Measurements from ENCODE around the gene ZDHHC3. TPM values are rescaled to one million over a fixed set of nuclear protein-coding genes. Genes with fewer than 3 reads are reported as not detected.

Gene ZDHHC3
- total RNA-seq, 1 experiment from 2014 or later, result 49.5 TPM

- Histone ChIP-seq H3K4me3 (ENCODE audit: low read depth in 2 of 2, low read length in 2 of 2) (no peak overlapping the region), H3K27me3 (ENCODE audit: control insufficient read depth, insufficient read depth, low read length) (no peaks in the 10 kb centered on the region), H3K27ac (ENCODE audit: low read length) (no peak overlapping the region), H3K9me3 (ENCODE audit: control insufficient read depth, insufficient read depth, low read depth, low read length) (no peaks in the 10 kb centered on the region), H3K36me3 (ENCODE audit: control insufficient read depth, insufficient read depth, low read length) (no peaks in the 10 kb centered on the region; the same call in 1 of the 2 replicates), H3K4me1 (ENCODE audit: control insufficient read depth, insufficient read depth, low read length) (no peaks in the 10 kb centered on the region)
- no peak for DNase-seq (ENCODE audit: low read depth, low spot score)
- intact Hi-C loops (cut with micrococcal nuclease; ENCODE audit: unreplicated experiment), result no loop called here
- ChIA-PET POLR2A (no interaction called here), CTCF (no interaction called here)
- BruUV-seq (replicated peaks), result no TSS peak
- no peak for ATAC-seq
- in situ Hi-C loops (cut with HindIII; ENCODE audit: low pct_unique_long_range_greater_than_20kb, low sequenced_read_pairs), result no loop called here
- no peak for TF ChIP-seq TCF7L2 (IDR thresholded peaks at IDR 0.05; ENCODE audit: low read depth, low read length)
- no peak for TF ChIP-seq SIN3A (IDR thresholded peaks at IDR 0.05; ENCODE audit: borderline replicate concordance, insufficient read depth, low read depth, low read length)
- no peak for TF ChIP-seq POLR2AphosphoS5 (IDR thresholded peaks at IDR 0.05; ENCODE audit: low read depth, low read length)
- TF ChIP-seq REST (IDR thresholded peaks at IDR 0.05; ENCODE audit: insufficient read depth in 1 of 2, low read depth in 2 of 2, low read length in 1 of 2), result no peak
- no peak for TF ChIP-seq CTCF (IDR thresholded peaks at IDR 0.05)
These were observed 13.8 kb upstream of the ZDHHC3 start for GRCh38 chr3:44989636-44990373.

GRCh38 chr3:44989141-44989540 is 13.2 kb upstream of the ZDHHC3 start:
- no peaks in the 10 kb centered on the region for H3K27me3 ChIP-seq (ENCODE audit: control insufficient read depth, insufficient read depth, low read length)
- no peak overlapping the region for H3K27ac ChIP-seq (ENCODE audit: low read length)
- H3K4me3 ChIP-seq (ENCODE audit: low read depth in 2 of 2, low read length in 2 of 2), result no peak overlapping the region
- BruUV-seq (replicated peaks), result no TSS peak
- in situ Hi-C loops (cut with HindIII; ENCODE audit: low pct_unique_long_range_greater_than_20kb, low sequenced_read_pairs), result no loop called here
- no peaks in the 10 kb centered on the region; the same call in 1 of the 2 replicates for H3K36me3 ChIP-seq (ENCODE audit: control insufficient read depth, insufficient read depth, low read length)
- no peak for DNase-seq (ENCODE audit: low read depth, low spot score)
- H3K9me3 ChIP-seq (ENCODE audit: control insufficient read depth, insufficient read depth, low read depth, low read length), result no peaks in the 10 kb centered on the region
- no peak for ATAC-seq
- ChIA-PET CTCF (no interaction called here), POLR2A (no interaction called here)
- intact Hi-C loops (cut with micrococcal nuclease; ENCODE audit: unreplicated experiment), result no loop called here
- no peaks in the 10 kb centered on the region for H3K4me1 ChIP-seq (ENCODE audit: control insufficient read depth, insufficient read depth, low read length)
- TF ChIP-seq SIN3A (IDR thresholded peaks at IDR 0.05; ENCODE audit: borderline replicate concordance, insufficient read depth, low read depth, low read length) (no peak), POLR2AphosphoS5 (IDR thresholded peaks at IDR 0.05; ENCODE audit: low read depth, low read length) (no peak), CTCF (IDR thresholded peaks at IDR 0.05) (no peak), REST (IDR thresholded peaks at IDR 0.05; ENCODE audit: insufficient read depth in 1 of 2, low read depth in 2 of 2, low read length in 1 of 2) (no peak), TCF7L2 (IDR thresholded peaks at IDR 0.05; ENCODE audit: low read depth, low read length) (no peak)
